ENCODE data around the gene GPR157.

GRCh38 chr1:9066945-9067807 lies 61.7 kb downstream of the GPR157 start:
- TF ChIP-seq CTCF (IDR thresholded peaks at IDR 0.05 in 2 of 3, conservative IDR thresholded peaks at IDR 0.05 in 1 of 3; ENCODE audit: control insufficient read depth in 2 of 3, extremely low read depth in 1 of 3, insufficient read depth in 1 of 3, low read depth in 3 of 3, low read length in 3 of 3) = peak in 2 of 3 experiments; percentile 1 to 16; a peak in 1 of 6 replicates
- no peak for TF ChIP-seq TAF1 (IDR thresholded peaks at IDR 0.05; ENCODE audit: borderline replicate concordance, low read depth, low read length)
- peak; percentile 11 for TF ChIP-seq USF1 (IDR thresholded peaks at IDR 0.05; ENCODE audit: borderline replicate concordance, extremely low read length, insufficient read depth, low read depth, low read length)
- TF ChIP-seq NFIC (IDR thresholded peaks at IDR 0.05; ENCODE audit: low read depth, low read length) = no peak
- peak; percentile 48 for TF ChIP-seq POLR2A (IDR thresholded peaks at IDR 0.05; ENCODE audit: low read depth, low read length)
- TF ChIP-seq DPF2 (IDR thresholded peaks at IDR 0.05) = no peak; the same call in 1 of the 2 replicates
- TF ChIP-seq TCF7 (IDR thresholded peaks at IDR 0.05; ENCODE audit: borderline replicate concordance) = no peak
- TF ChIP-seq CEBPZ (IDR thresholded peaks at IDR 0.05; ENCODE audit: low read depth, low read length) = no peak
